IgD-negative memory B cell (primary cell): ENCODE data around the gene ANXA6. TPM values are rescaled to one million over a fixed set of nuclear protein-coding genes. Genes with fewer than 3 reads are reported as not detected.
A peak's percentile ranks its signal among the peaks of the same experiment; 100 is the strongest.
"Not testable (repeated sequence)": the region's sequence is repeated elsewhere in the genome, so short reads cannot be mapped to it uniquely, and the experiment has no call there.

ENCODE experiments used
- H3K27ac Mint-ChIP-seq, 3 donors: one replicate each; pipeline ENCODE4 v1.8.0; 2020 to 2022; ENCODE audit warnings: mild to moderate bottlenecking in 3 of 3, mixed read lengths in 3 of 3, moderate library complexity in 1 of 3
- H3K27me3 Mint-ChIP-seq: one replicate; pipeline ENCODE4 v1.8.0; 2021; ENCODE audit warnings: mixed read lengths
- H3K36me3 Mint-ChIP-seq: one replicate; pipeline ENCODE4 v1.8.0; 2020; ENCODE audit warnings: mild to moderate bottlenecking, mixed read lengths
- H3K4me1 Mint-ChIP-seq, 3 donors: one replicate each; pipeline ENCODE4 v1.8.0; 2020 to 2022; ENCODE audit warnings: mixed read lengths in 3 of 3, mild to moderate bottlenecking in 1 of 3
- H3K4me3 Mint-ChIP-seq, 4 donors: one replicate each; pipeline ENCODE4 v1.8.0; 2020 to 2022; ENCODE audit warnings: mild to moderate bottlenecking in 4 of 4, mixed read lengths in 4 of 4, moderate library complexity in 3 of 4
- H3K9me3 Mint-ChIP-seq, 3 donors: one replicate each; pipeline ENCODE4 v1.8.0; 2020 to 2021; ENCODE audit warnings: mixed read lengths in 3 of 3, mild to moderate bottlenecking in 1 of 3
- polyA plus RNA-seq: library from polyadenylated mRNA; unstranded; fragments of 300-500 nt; fragmentation: Illumina TruSeq; gene quantifications from one replicate; pipeline ENCODE4 v1.2.3, GENCODE V29; 2021

The ANXA6 gene
- polyA plus RNA-seq: 298 TPM

DNA sequence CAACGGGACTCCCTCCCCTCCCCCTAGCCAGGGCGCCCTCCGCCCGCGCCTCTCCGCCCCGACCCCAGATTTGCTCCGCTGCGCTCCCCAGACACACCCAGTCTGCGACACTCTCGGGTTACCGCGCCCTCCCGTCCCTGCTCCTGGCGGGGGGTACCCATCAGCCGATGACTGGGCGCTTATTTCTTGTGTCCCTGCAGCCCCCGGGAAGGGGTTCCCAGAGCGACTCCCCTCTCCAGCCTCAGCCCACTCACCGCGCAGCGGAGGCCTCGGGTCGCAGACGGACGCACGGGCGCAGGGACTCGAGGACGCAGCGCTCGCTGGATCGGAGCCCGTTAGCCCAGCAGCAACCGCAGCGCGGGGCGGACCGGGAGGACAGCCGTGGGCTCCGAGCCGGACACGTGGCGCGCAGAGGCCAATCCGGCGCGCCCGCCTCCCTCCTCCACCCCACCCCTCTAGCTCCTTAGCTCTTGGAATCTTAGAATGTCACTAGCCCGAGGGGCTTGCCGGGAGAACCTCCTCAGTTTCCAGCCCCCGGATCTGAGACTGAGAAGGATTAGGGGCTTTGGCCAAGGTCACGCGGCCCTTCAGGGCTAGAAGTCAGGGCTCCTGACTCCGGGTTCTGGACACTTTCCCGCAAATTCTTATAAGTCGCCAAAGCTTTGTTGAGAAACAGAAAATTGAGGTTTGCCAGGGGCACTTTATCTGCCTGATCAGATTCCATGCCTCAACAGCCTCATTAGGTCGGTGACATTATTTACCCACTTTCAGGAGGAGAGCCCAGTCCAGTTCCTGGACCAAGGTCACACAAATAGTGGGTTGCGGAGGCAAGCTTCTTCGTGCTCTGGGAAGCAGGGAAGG, at the start of gene ANXA6:
Gene ANXA6, minus strand, starts transcription at position 354 of the 861 bp plus-strand sequence. CDS start 9,878 bp downstream, outside the sequence.
- H3K4me3 Mint-ChIP-seq: peak within 1 kb of the TSS; percentile 97 to 99 (median 99)
- H3K9me3 Mint-ChIP-seq: no peaks in the 10 kb centered on the region

DNA sequence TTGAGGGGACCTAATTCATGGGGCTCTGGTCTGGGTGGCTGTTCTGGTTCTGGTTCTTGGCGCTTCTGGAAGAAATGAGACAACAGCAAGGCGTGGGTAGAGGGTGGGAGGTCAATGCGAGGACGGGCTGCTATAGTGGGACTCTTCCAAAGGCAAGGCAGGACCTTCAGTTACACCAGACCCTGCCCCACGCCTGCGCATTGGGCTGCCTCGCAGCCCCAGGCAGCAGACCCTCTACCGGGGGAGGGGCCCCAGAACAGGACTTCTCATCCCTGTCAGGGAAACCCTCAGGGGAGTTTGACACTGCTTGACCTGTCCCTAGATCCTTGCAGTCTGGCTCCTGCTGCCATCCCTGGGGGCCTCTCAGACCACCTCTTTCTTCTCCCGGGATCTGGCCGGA, 47.8 kb upstream of the ANXA6 start:
- Mint-ChIP-seq H3K27me3 (no peaks in the 10 kb centered on the region), H3K4me3 (no peak overlapping the region), H3K36me3 (peaks cover 12% of the 10 kb centered on the region), H3K4me1 (peaks cover 25 to 48% (median 38%) of the 10 kb centered on the region in 3 donors), H3K27ac (peak overlapping the region in 1 of 3 donors; percentile 58), H3K9me3 (no peaks in the 10 kb centered on the region)

More for the DNA sequence above, at the start of gene ANXA6:
- no peaks in the 10 kb centered on the region for H3K36me3 Mint-ChIP-seq
- no peaks in the 10 kb centered on the region for H3K27me3 Mint-ChIP-seq
- peaks cover 42 to 55% (median 47%) of the 10 kb centered on the region in 3 donors for H3K4me1 Mint-ChIP-seq
- peak within 1 kb of the TSS; percentile 86 to 98 (median 94) for H3K27ac Mint-ChIP-seq

DNA sequence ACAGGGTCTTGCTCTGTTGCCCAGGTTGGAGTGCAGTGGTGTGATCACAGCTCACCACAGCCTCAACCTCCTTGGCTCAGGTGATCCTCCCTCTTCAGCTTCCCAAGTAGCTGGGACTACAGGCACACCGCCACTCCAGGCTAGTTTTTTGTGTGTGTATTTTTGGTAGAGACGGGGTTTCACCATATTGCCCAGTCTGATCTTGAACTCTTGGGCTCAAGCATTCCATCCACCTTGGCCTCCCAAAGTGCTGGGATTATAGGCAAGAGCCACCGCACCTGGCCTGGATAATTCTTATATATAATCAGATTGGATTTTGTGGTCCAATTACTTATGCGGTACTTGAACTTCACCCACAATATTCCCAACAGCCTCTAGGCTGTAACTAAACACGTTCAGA, 46.5 kb upstream of the ANXA6 start:
- Mint-ChIP-seq H3K4me1 (peaks cover 25 to 42% (median 30%) of the 10 kb centered on the region in 3 donors), H3K27ac (no peak overlapping the region), H3K27me3 (no peaks in the 10 kb centered on the region), H3K4me3 (peak overlapping the region in 1 of 4 donors; percentile 63), H3K36me3 (peaks cover 19% of the 10 kb centered on the region), H3K9me3 (no peaks in the 10 kb centered on the region)

DNA sequence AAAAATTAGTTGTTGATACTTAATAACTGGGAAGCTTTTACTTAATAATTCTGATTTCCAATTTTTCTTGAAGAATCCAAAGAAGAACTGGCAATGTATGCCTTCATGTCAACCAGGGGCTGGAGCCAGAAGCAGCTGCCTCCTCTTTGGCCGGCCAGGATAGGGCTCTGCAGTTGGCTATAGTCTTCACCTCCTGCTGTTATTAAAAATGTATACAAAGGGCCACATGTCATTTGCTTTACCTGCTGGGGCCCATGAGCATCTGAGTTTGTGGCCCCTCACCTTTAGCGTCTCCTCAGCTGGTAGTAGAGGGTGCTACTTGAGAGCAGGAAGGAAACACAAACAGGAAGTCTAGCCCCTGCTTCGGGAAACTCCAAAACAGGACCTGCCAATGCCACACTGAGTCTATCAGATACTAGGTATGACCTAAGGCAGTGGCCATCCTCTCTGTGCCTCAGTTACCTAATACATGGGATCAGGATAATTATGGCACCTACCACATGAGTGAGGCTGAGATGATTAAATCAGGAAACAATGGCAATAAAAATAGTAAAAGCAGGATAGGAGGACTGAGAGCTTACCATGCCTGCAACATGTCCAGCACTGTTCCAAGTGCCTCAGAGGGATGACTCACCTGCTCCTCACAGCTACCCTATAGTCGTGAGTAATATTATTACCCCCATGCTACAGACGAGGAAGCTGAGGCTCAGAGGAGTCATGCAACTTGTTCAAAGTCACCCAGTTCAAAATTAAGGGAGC, 45.0 kb upstream of the ANXA6 start:
- H3K36me3 Mint-ChIP-seq: peaks cover 15% of the 10 kb centered on the region
- peaks cover 22 to 29% (median 27%) of the 10 kb centered on the region in 3 donors for H3K4me1 Mint-ChIP-seq
- H3K9me3 Mint-ChIP-seq: no peaks in the 10 kb centered on the region
- H3K27ac Mint-ChIP-seq: peak overlapping the region in 2 of 3 donors; percentile 71 to 75
- no peaks in the 10 kb centered on the region for H3K27me3 Mint-ChIP-seq
- peak overlapping the region in 3 of 4 donors; percentile 50 to 91 (median 84) for H3K4me3 Mint-ChIP-seq

DNA sequence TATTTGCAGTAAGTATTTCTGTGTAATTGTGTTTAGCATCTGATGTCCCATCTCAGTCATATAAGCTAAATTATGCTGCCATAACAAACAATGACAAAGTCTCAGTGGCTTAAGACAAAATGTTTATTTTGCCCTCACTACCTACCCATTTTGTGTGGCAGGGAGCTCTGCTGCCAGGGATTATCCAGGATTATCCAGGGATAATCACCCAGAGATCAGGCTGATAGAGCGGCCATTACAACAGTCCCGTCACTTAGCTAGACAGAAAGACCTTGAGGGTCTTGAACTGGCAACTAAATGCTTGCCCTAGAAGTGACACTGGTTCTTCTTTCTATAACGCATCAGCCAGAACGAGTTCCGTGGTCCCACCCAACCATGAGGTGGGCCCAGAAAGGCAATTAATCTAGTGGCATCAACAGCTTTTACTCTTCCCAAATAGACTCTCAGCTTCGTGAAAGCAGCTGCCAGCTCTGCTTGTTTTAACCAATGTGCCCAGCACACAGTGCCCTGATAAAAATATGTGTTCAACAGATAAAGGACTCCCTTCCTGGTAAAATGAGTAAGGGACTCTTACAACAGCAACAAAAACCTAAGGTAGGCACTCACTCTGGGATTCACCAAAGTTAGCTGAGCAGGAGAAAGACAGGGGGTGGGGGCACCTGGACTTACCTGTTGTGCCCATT, 43.5 kb upstream of the ANXA6 start:
- peaks cover 34 to 36% (median 35%) of the 10 kb centered on the region in 3 donors for H3K4me1 Mint-ChIP-seq
- H3K9me3 Mint-ChIP-seq: peaks cover 0 to 4% (median 0%) of the 10 kb centered on the region in 3 donors
- H3K36me3 Mint-ChIP-seq: peaks cover 19% of the 10 kb centered on the region
- peak overlapping the region in 1 of 3 donors; percentile 94 for H3K27ac Mint-ChIP-seq
- no peaks in the 10 kb centered on the region for H3K27me3 Mint-ChIP-seq
- H3K4me3 Mint-ChIP-seq: no peak overlapping the region

DNA sequence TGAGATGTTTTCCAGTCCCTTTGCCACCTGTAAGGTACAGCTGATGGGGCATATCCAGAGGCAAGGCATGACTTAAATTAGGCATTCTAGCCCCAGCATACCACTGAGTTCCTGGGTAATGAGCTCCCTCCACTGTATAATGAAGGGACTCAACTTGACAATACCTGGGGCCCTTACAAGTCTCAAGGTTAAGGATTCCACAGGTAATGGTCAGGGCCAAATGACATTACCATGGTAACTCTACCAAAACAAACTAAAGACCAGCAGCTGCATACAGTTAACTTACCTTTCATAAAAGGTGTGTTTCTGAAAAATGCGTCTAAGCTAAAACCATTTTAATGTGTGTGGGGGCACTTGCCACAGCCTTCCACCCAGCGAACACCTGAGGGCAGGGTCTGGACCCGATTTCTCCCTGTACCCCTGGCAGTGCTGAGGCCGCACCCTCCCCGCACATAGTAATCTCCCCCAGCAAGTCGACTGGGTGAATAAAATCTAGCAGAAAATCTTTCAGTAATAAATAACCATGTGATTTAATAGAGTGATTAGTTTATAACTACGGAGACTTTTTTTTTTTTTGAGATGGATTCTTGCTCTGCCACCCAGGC, 42.1 kb upstream of the ANXA6 start:
- Mint-ChIP-seq H3K4me3 (peak overlapping the region in 1 of 4 donors; percentile 35), H3K36me3 (peaks cover 22% of the 10 kb centered on the region), H3K27me3 (no peaks in the 10 kb centered on the region), H3K4me1 (peaks cover 33 to 38% (median 37%) of the 10 kb centered on the region in 3 donors), H3K9me3 (peaks cover 0 to 4% (median 0%) of the 10 kb centered on the region in 3 donors), H3K27ac (no peak overlapping the region)

DNA sequence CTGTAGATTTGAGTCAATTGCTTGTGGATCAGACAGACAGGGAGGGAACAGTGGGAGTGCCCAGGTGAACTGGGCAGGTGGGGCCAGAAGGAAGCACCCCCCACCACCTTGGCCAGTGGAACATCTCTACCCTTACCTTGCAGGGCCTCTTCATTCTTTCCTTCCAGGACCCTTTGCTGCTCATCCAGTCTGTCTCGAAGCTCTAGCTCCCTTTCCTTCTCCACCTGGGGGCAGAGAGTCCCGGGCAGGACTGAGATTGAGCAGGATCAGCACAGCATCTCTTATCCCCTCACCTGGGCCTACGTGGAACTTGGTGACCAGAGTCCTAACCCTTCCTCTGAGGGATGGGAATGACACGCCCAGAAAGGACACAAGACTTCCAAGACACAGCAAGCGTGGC, 41.3 kb upstream of the ANXA6 start:
- H3K4me1 Mint-ChIP-seq: peaks cover 36 to 43% (median 42%) of the 10 kb centered on the region in 3 donors
- H3K9me3 Mint-ChIP-seq: peaks cover 0 to 4% (median 0%) of the 10 kb centered on the region in 3 donors
- peaks cover 22% of the 10 kb centered on the region for H3K36me3 Mint-ChIP-seq
- H3K27ac Mint-ChIP-seq: no peak overlapping the region
- no peak overlapping the region for H3K4me3 Mint-ChIP-seq
- H3K27me3 Mint-ChIP-seq: no peaks in the 10 kb centered on the region

DNA sequence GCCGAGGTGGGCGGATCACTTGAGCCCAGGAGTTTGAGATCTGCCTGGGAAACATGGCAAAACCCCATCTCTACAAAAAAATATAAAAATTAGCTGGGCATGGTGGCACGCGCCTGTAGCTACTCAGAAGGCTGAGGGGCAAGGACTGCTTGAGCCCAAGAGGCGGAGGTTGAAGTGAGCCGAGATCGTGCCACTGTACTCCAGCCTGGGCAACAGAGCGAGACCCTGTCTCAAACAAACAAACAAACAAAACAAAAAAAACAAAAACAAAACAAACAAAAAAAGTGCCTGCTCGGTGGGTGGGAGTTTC, 39.7 kb upstream of the ANXA6 start:
- not testable (repeated sequence) for H3K9me3 Mint-ChIP-seq, H3K27me3 Mint-ChIP-seq
- H3K4me1 Mint-ChIP-seq: peaks cover 36 to 44% (median 43%) of the 10 kb centered on the region in 3 donors
- peaks cover 19% of the 10 kb centered on the region for H3K36me3 Mint-ChIP-seq
- peak overlapping the region in 1 of 4 donors; percentile 80 for H3K4me3 Mint-ChIP-seq
- peak overlapping the region in 2 of 3 donors; percentile 57 to 94 for H3K27ac Mint-ChIP-seq

DNA sequence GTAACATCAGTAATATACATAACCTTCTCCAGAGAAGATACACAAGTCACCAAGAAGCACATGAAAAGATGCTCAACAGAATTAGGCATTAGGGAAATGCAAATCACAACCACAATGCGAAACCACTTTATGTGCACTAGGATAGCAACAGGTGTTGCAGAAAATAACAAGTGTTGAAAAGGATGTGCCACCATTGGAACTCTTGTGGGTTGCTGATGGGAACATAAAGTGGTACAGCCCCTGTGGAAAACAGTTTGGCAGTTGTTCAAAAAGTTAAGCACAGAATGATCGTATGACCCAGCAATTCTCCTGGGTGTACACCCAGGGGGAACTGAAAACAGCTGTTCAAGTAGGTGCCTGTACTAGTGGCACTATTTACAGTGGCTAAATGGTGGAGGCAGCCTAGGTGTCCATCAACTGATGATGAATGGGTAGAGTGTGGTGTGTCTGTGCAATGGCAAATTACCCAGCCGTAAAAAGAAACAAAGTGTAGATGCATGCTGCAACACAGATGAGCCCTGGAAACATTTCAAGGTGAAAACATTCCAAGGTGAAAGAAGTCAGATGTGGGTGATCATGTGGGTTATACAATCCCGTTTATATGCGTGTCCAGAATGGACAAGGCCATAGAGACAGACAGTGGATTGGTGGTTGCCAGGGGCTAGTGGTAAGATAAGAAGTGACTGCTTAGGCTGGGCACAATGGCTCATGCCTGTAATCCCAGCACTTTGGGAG, 39.1 kb upstream of the ANXA6 start:
- Mint-ChIP-seq H3K4me1 (peaks cover 41 to 48% (median 46%) of the 10 kb centered on the region in 3 donors), H3K27me3 (no peaks in the 10 kb centered on the region), H3K9me3 (peaks cover 0 to 4% (median 0%) of the 10 kb centered on the region in 3 donors), H3K36me3 (peaks cover 19% of the 10 kb centered on the region), H3K4me3 (peak overlapping the region in 3 of 4 donors; percentile 0 to 80 (median 23)), H3K27ac (peak overlapping the region; percentile 49 to 94 (median 57))

DNA sequence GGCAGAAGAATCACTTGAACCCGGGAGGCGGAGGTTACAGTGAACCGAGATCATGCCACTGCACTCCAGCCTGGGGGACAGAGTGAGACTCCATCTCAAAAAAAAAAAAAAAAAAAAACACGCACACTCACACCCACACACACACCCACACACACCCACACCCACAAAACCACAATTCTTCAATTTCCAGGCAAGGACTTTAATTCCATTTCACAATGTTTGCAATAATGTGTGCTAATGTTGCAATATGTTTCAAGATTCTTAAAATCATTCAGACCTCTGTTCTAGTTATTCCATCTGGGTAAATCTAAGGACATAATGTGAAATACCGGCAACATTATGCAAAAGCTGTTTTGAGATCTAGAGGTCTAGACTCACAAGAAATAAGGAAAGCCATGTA, 38.0 kb upstream of the ANXA6 start:
- Mint-ChIP-seq H3K4me1 (peaks cover 48 to 55% (median 52%) of the 10 kb centered on the region in 3 donors), H3K36me3 (peaks cover 16% of the 10 kb centered on the region), H3K27ac (peak overlapping the region; percentile 49 to 94 (median 57)), H3K9me3 (peaks cover 0 to 7% (median 0%) of the 10 kb centered on the region in 3 donors), H3K4me3 (peak overlapping the region in 1 of 4 donors; percentile 38), H3K27me3 (no peaks in the 10 kb centered on the region)

DNA sequence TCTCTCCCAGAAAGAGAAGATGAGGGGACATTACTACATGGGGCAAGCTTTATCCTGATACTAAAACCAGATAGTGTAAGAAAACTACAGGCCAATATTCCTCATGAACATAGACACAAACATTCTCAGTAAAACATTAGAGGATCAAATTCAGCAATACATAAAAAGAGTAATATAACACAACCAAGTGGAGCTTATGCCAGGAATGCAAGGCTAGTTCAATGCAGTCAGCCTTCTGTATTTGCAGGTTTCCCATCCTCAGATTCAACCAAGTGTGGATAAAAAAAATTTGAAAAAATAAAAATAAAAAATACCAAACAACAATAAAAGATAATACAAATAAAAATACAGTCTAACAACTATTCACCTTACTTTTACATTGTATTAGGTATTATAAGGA, 35.0 kb upstream of the ANXA6 start:
- Mint-ChIP-seq H3K4me3 (no peak overlapping the region), H3K27me3 (no peaks in the 10 kb centered on the region), H3K4me1 (peaks cover 54 to 62% (median 61%) of the 10 kb centered on the region in 3 donors), H3K36me3 (peaks cover 26% of the 10 kb centered on the region), H3K9me3 (peaks cover 0 to 19% (median 3%) of the 10 kb centered on the region in 3 donors), H3K27ac (no peak overlapping the region)

DNA sequence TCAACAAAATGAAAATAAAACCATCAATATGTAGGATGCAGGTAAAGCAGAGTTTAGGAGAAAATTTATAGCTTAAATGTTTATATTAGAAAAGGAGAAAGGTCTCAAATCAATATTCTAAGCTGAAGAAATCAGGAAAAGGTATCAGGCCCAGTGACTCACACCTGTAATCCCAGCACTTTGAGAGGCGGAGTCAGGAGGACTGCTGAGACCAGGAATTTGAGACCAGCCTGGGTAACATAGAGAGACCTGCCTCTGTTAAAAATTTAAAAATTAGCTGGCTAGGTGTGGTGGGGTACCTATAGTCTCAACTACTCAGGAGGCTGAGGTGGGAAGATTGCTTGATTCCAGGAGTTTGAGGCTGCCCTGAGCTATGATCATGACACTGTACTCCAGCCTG, 34.1 kb upstream of the ANXA6 start:
- Mint-ChIP-seq H3K27me3 (no peaks in the 10 kb centered on the region), H3K36me3 (peaks cover 24% of the 10 kb centered on the region), H3K9me3 (peaks cover 0 to 16% (median 3%) of the 10 kb centered on the region in 3 donors), H3K4me1 (peaks cover 50 to 56% (median 55%) of the 10 kb centered on the region in 3 donors), H3K27ac (peak overlapping the region in 1 of 3 donors; percentile 3), H3K4me3 (peak overlapping the region in 2 of 4 donors; percentile 71 to 92)

DNA sequence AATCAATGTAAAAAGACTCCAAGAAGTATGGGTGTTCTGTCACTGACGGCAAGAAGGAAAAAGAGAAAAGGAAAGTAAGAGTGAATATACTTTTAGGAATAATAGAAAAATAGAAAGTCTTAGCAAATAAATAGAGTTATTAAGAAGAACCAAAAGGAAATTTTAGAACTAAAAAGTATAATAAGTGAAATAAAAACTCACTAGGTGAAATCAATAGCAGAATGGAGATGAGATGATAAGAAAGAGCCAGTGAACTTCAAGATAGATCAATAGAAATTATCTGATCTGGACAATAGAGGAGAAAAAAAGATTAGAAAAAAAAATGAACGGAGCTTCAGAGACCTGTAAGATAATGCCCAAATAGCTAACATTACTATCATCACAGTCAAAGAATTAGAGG, 31.6 kb upstream of the ANXA6 start:
- H3K4me3 Mint-ChIP-seq: peak overlapping the region in 2 of 4 donors; percentile 44 to 79
- no peaks in the 10 kb centered on the region for H3K27me3 Mint-ChIP-seq
- peaks cover 0 to 16% (median 3%) of the 10 kb centered on the region in 3 donors for H3K9me3 Mint-ChIP-seq
- H3K36me3 Mint-ChIP-seq: peaks cover 26% of the 10 kb centered on the region
- H3K4me1 Mint-ChIP-seq: peaks cover 33 to 43% (median 42%) of the 10 kb centered on the region in 3 donors
- H3K27ac Mint-ChIP-seq: peak overlapping the region in 2 of 3 donors; percentile 21 to 69
